Neural progenitor cell (in vitro differentiated cells): ENCODE results near the gene NOD1. TPM values are rescaled to one million over a fixed set of nuclear protein-coding genes. Genes with fewer than 3 reads are reported as not detected.

ENCODE experiments used
- DNase-seq: peaks from one replicate; pipeline ENCODE4 v3.0.0-alpha.2; 2016; ENCODE audit warnings: low spot score
- H2AFZ ChIP-seq: fragments of 200-600 bp; sonication (generic); replicated peaks from 2 replicates; pipeline ENCODE4 v1.6.1; 2016; ENCODE audit warnings: antibody characterized with exemption
- H3F3A ChIP-seq: fragments of 200-600 bp; sonication (generic); 2 replicates; pipeline ENCODE4 v1.6.1; 2016; ENCODE audit warnings: antibody characterized with exemption, low read depth
- H3K27ac ChIP-seq: fragments of 200-600 bp; sonication (generic); 2 replicates; pipeline ENCODE4 v1.5.1; 2016; ENCODE audit warnings: mild to moderate bottlenecking
- H3K27me3 ChIP-seq: fragments of 200-600 bp; sonication (generic); 2 replicates; pipeline ENCODE4 v1.6.1; 2016; ENCODE audit warnings: mild to moderate bottlenecking, moderate library complexity
- H3K36me3 ChIP-seq: fragments of 200-600 bp; sonication (generic); 2 replicates; pipeline ENCODE4 v1.5.1; 2016
- H3K4me1 ChIP-seq: fragments of 200-600 bp; sonication (generic); 2 replicates; pipeline ENCODE4 v1.6.1; 2016; ENCODE audit warnings: mixed run types
- H3K4me2 ChIP-seq: fragments of 200-600 bp; sonication (generic); 2 replicates; pipeline ENCODE4 v1.6.1; 2016
- H3K4me3 ChIP-seq: fragments of 200-600 bp; sonication (generic); 2 replicates; pipeline ENCODE4 v1.5.1; 2016
- H3K79me2 ChIP-seq: fragments of 200-600 bp; sonication (generic); 2 replicates; pipeline ENCODE4 v1.6.1; 2016; ENCODE audit warnings: low read depth
- H3K9ac ChIP-seq: fragments of 200-600 bp; sonication (generic); 2 replicates; pipeline ENCODE4 v1.6.1; 2016
- H3K9me3 ChIP-seq: fragments of 200-600 bp; sonication (generic); 2 replicates; pipeline ENCODE4 v1.5.1; 2016; ENCODE audit warnings: low read depth
- H4K20me1 ChIP-seq: fragments of 200-600 bp; sonication (generic); 2 replicates; pipeline ENCODE4 v1.6.1; 2016; ENCODE audit warnings: low read depth
- H3K27ac Mint-ChIP-seq: 3 replicates; pipeline ENCODE4 v1.8.0; 2021; ENCODE audit warnings: mixed read lengths
- H3K27me3 Mint-ChIP-seq: 2 replicates; pipeline ENCODE4 v1.8.0; 2022; ENCODE audit warnings: low read depth, mild to moderate bottlenecking, inconsistent platforms, moderate library complexity, mixed read lengths; ENCODE audit not compliant: insufficient read depth
- H3K36me3 Mint-ChIP-seq: 3 replicates; pipeline ENCODE4 v1.8.0; 2021; ENCODE audit warnings: mixed read lengths
- H3K4me1 Mint-ChIP-seq: 3 replicates; pipeline ENCODE4 v1.8.0; 2021; ENCODE audit warnings: mixed read lengths
- H3K4me3 Mint-ChIP-seq: 3 replicates; pipeline ENCODE4 v1.8.0; 2021; ENCODE audit warnings: mild to moderate bottlenecking, moderate library complexity, mixed read lengths
- H3K9me3 Mint-ChIP-seq: 3 replicates; pipeline ENCODE4 v1.8.0; 2020; ENCODE audit warnings: mixed read lengths
- EZH2 ChIP-seq: fragments of 200-600 bp; sonication (generic); IDR thresholded peaks from 2 replicates; pipeline ENCODE4 v1.6.1; 2017; ENCODE audit warnings: antibody characterized with exemption, mild to moderate bottlenecking, moderate library complexity
- EZH2phosphoT487 ChIP-seq: fragments of 200-600 bp; sonication (generic); IDR thresholded peaks from 2 replicates; pipeline ENCODE4 v1.6.1; 2017; ENCODE audit warnings: antibody characterized with exemption
- total RNA-seq: library from RNA; depleted of rRNA; stranded (reverse); fragments of >200 nt; gene quantifications from 2 replicates; pipeline ENCODE4 v1.2.3, GENCODE V29; 2015; ENCODE audit warnings: low replicate concordance
- TF ChIP-seq, protein P1 (sequence below): fragments of 200-600 bp; sonication (generic); IDR thresholded peaks from 2 replicates; pipeline ENCODE4 v1.5.1; 2017; ENCODE audit warnings: antibody characterized with exemption, mild to moderate bottlenecking

The NOD1 gene
- total RNA-seq, 1 donor from 2014 or later = 5.0 TPM

DNA sequence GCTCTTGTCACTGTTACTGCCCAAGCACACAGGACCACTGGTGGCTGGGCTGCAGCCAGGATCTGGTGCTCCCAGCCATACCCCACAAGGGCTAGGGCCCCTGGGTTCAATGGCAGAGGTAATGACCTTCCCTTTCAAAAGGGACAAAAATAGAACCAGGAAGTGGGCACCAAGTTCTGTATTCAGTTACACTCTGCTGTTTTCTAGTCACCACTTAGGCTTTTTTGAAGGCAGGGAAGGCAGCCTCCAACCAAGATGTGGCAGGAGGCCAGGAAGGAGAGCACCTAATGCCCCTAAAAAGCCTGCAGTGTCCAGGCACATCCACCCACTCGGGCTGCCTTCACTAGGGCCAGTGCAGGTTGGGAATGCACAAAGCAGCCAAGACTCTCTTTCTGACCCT, 47.8 kb downstream of the NOD1 start:
- Histone ChIP-seq H3K36me3 (no peaks in the 10 kb centered on the region), H3K9me3 (no peaks in the 10 kb centered on the region), H3K4me1 (peaks cover 10% of the 10 kb centered on the region), H3K9ac (no peak overlapping the region), H4K20me1 (no peaks in the 10 kb centered on the region), H3K4me2 (no peak overlapping the region), H3K27me3 (no peaks in the 10 kb centered on the region), H3K79me2 (no peaks in the 10 kb centered on the region), H2AFZ (no peak overlapping the region), H3F3A (no peaks in the 10 kb centered on the region), H3K4me3 (no peak overlapping the region), H3K27ac (no peak overlapping the region)
- H3K4me1 Mint-ChIP-seq = peaks cover 25% of the 10 kb centered on the region
- no peaks in the 10 kb centered on the region for H3K9me3 Mint-ChIP-seq
- TF ChIP-seq, protein P1, sequence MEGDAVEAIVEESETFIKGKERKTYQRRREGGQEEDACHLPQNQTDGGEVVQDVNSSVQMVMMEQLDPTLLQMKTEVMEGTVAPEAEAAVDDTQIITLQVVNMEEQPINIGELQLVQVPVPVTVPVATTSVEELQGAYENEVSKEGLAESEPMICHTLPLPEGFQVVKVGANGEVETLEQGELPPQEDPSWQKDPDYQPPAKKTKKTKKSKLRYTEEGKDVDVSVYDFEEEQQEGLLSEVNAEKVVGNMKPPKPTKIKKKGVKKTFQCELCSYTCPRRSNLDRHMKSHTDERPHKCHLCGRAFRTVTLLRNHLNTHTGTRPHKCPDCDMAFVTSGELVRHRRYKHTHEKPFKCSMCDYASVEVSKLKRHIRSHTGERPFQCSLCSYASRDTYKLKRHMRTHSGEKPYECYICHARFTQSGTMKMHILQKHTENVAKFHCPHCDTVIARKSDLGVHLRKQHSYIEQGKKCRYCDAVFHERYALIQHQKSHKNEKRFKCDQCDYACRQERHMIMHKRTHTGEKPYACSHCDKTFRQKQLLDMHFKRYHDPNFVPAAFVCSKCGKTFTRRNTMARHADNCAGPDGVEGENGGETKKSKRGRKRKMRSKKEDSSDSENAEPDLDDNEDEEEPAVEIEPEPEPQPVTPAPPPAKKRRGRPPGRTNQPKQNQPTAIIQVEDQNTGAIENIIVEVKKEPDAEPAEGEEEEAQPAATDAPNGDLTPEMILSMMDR = no peak
- no peak for TF ChIP-seq EZH2phosphoT487
- TF ChIP-seq EZH2 = no peak
- peaks cover 15% of the 10 kb centered on the region for H3K36me3 Mint-ChIP-seq
- no peak overlapping the region for H3K27ac Mint-ChIP-seq
- no peak for DNase-seq
- H3K27me3 Mint-ChIP-seq = peaks cover 6% of the 10 kb centered on the region
- no peak overlapping the region for H3K4me3 Mint-ChIP-seq

DNA sequence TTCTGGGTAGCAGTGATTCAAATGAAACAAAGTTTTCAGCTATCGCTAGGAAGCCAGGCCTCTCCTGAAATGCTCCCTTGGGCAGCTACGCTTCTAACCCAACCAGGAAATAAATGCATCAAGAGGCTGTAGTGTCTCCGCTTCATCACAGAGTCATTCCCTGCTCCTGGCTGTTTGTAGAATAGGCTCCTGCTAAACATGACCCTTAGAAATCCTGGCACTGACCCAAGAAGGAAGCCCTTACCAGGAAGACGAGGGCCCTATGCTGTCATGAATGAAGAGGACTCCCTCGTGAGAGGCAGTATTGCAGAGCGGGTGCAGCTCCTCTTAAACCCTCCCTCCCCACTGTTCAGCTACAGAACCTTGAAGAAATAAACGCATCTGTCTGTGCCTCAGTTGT, 48.3 kb downstream of the NOD1 start:
- DNase-seq = no peak
- Mint-ChIP-seq H3K27me3 (peaks cover 6% of the 10 kb centered on the region), H3K36me3 (peaks cover 14% of the 10 kb centered on the region), H3K9me3 (no peaks in the 10 kb centered on the region), H3K4me3 (no peak overlapping the region), H3K27ac (no peak overlapping the region), H3K4me1 (peaks cover 25% of the 10 kb centered on the region)
- no peaks in the 10 kb centered on the region for H3K27me3 ChIP-seq
- no peaks in the 10 kb centered on the region for H3K36me3 ChIP-seq
- H3K4me2 ChIP-seq = no peak overlapping the region
- no peaks in the 10 kb centered on the region for H3K9me3 ChIP-seq
- peaks cover 10% of the 10 kb centered on the region for H3K4me1 ChIP-seq
- H2AFZ ChIP-seq = no peak overlapping the region
- H3K9ac ChIP-seq = no peak overlapping the region
- no peaks in the 10 kb centered on the region for H4K20me1 ChIP-seq
- TF ChIP-seq, protein P1 = no peak
- no peaks in the 10 kb centered on the region for H3F3A ChIP-seq
- H3K4me3 ChIP-seq = no peak overlapping the region
- no peaks in the 10 kb centered on the region for H3K79me2 ChIP-seq
- no peak overlapping the region for H3K27ac ChIP-seq

DNA sequence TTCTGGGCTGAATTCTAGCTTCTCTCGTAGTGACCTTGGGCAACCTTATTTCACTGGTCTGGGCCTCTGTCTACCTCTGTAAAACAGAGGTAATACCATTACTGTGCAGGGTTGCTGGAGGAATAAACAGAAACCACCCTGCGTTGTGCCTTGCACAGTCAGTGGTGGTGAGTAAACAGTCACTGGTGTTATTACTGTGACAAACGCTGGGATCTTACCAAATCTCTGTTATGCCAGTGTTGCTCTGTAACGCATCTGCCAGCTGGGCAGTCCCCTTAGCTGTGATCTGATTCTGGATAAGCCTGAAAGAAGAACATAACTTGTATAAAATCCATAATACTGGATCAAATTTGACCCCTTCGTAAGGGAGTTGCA, 49.4 kb downstream of the NOD1 start:
- no peak overlapping the region for H3K4me3 Mint-ChIP-seq
- Histone ChIP-seq H3K27me3 (no peaks in the 10 kb centered on the region), H3K4me2 (no peak overlapping the region), H3K4me3 (no peak overlapping the region), H3K79me2 (no peaks in the 10 kb centered on the region), H3K4me1 (peaks cover 10% of the 10 kb centered on the region), H3K9ac (no peak overlapping the region), H3K36me3 (no peaks in the 10 kb centered on the region), H2AFZ (no peak overlapping the region), H4K20me1 (no peaks in the 10 kb centered on the region), H3F3A (no peaks in the 10 kb centered on the region), H3K27ac (no peak overlapping the region), H3K9me3 (no peaks in the 10 kb centered on the region)
- H3K36me3 Mint-ChIP-seq = peaks cover 15% of the 10 kb centered on the region
- DNase-seq = no peak
- H3K9me3 Mint-ChIP-seq = no peaks in the 10 kb centered on the region
- peaks cover 6% of the 10 kb centered on the region for H3K27me3 Mint-ChIP-seq
- no peak overlapping the region for H3K27ac Mint-ChIP-seq
- peaks cover 25% of the 10 kb centered on the region for H3K4me1 Mint-ChIP-seq
- TF ChIP-seq, protein P1 = no peak
- TF ChIP-seq EZH2 = no peak
- TF ChIP-seq EZH2phosphoT487 = no peak
